Globus pallidus (tissue), 1 donor: ENCODE measurements around the gene NPY1R.

Experiments used
- DNase-seq: peaks from one replicate; pipeline ENCODE4 v3.0.0-alpha.2; 2015; ENCODE audit warnings: low spot score

NPY1R gene

DNA sequence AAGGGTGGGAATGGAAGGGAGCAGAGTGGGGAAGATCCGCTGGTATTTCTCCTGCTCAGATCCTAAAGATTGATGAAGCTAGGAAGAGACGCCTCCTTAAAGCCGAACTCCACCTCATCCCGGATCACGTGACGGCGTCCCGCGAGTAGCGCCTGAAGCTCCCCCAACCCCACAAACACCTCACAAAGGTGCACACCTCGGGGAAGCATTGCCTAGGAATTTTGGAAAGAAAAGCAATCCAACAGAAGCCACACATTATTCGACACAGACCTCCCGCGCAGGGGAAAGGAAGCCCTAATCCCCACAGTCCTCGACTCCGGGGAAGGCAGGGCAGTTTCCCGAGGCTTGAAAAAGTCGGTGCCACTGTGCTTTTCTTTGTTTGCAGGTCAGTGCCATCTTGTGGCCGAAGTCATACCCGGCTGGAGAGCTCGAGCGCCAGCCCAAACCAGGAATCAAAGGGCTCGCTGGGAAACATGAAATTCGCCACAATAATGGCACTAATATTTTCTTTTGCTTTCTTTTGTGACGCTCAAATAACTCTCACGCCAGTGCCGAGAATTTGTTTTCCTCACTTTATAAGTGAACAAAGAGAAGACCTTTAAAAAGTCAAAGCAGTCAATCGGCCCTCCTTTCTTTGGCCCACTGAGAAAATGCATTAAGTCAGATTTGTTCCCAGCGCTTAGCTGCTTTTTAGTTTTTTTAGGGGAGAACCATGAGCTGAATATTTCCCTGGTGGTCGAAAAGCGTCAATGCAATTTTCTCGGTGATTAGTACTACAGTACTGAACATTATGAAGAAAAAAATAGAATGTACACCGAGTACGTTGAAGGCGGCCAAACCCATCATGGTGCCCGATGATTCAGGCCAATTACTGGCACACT, at the start of gene NPY1R:
NPY1R (minus strand) TSS at position 71 of the 881 bp plus-strand sequence. CDS start 6,042 bp downstream, outside the sequence.
- peak; percentile 80 for DNase-seq

DNA sequence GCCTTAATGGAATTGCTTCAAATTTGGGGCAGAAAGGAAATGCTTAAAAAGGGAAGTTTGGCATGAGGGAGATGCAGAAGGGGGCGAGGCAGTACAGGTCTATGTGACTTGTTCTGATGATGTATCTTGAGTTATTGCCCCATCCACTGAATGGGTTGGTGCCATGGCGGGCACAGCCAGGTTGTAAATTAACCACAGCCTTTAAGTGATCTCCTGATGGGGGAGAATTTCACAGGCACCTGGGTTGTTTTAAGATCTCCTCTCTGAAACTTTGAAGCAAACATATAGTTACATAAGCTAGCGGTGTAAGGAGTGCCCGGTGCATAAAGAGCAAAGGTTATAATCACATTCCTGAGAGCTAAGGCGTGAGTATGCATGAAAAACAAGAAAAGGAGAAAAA, 48.3 kb upstream of the NPY1R start:
- DNase-seq, result no peak

DNA sequence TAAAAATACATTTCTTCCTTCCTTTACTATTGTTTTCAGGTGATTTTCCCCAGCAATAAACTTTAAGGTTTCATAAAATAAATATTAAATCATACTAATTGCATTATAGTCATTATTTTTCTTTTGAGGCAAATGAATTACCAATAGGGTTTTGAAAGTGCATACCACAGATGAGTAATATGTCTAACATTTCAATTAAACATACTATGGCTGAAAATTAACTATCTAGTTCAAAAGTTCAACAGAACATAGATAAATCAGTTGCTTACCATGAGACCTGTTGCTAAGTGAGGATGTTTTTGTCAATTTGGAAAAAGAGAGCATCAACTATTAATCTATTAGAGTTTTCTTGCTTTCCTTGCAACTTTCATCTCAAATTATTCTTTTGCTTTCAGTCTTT, 46.3 kb upstream of the NPY1R start:
- no peak for DNase-seq

DNA sequence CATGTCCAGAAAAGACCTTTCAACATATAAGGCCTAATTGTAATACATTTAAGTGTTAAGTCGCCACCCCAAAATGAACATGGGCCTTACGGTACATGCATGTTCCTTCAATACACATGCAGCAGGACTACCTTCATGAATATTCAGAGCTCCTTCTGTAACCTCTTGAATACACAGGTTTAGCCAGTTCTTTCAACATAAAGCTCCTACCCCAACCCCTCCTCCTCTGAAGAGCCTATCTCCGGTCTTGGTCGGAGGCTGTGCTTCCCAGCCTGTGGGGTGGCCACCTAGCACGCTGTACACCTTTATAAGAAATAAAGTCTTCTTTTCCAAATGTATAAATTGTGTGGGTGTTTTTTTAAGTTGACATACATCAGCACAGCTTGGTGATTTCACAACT, 39.6 kb upstream of the NPY1R start:
- DNase-seq, result no peak

DNA sequence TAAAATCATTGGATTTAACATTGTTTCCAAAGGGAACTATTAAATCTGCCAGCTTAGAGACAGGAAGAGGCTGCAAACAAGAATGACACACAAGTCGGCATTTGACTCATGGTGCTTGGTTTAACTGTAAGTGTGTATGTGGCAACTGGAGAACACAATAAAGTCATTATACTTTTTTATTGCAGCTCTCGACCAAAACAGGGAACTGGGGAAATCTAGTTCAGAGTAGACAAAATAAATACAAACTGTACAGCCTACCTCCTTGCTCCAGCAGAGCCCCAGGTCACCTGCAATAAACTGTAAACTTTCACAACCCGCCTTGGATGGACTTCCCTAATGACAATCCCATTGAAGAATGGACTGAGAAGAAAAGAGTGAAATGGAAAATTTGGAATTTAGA, 35.3 kb upstream of the NPY1R start:
- no peak for DNase-seq

DNA sequence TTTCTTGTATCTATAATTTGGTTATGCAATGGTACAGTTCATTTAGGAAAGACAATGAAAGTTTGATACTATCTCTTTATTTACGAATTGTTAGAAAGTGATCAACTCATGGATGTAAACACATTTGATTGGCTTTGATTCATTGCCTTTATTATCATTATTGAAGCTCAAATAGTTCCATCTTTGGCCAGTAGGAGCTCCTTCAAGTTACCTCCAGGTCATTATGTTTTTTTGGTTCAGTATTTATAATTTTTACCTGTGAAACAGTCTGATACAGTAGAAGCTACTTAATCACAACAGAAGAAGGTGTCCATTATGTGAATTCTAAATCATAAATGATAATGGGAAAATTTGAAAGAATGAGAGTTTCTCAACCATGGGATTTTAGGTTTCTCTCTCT, 23.7 kb upstream of the NPY1R start:
- DNase-seq, result no peak

DNA sequence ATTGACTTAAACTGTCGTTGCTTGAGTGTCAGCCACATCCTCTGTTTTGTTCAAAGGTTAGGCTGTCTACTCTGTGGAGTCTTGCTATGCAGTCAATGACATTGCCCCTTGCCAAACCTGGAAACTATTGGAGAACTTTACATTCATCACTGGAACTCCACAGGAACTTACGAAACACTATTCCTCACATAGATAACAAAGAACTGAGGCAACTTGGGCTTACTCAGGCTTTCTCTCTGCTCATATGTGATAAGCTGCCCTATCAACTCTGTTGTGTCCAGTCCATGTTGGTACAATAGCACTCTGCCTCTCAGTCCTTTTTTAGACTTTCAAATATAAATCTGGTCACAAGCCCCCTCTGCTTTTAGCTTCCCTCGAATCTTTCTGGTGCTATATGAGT, 20.7 kb upstream of the NPY1R start:
- no peak for DNase-seq

DNA sequence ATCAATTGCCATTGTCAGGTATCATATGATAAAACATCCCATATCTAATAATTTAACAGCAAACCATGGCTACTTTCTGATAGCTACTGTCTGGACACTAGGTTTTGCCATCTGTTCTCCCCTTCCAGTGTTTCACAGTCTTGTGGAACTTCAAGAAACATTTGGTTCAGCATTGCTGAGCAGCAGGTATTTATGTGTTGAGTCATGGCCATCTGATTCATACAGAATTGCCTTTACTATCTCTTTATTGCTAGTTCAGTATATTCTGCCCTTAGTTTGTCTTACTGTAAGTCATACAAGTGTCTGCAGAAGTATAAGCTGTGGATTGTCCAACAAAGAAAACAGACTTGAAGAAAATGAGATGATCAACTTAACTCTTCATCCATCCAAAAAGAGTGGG, 18.3 kb upstream of the NPY1R start:
- no peak for DNase-seq

DNA sequence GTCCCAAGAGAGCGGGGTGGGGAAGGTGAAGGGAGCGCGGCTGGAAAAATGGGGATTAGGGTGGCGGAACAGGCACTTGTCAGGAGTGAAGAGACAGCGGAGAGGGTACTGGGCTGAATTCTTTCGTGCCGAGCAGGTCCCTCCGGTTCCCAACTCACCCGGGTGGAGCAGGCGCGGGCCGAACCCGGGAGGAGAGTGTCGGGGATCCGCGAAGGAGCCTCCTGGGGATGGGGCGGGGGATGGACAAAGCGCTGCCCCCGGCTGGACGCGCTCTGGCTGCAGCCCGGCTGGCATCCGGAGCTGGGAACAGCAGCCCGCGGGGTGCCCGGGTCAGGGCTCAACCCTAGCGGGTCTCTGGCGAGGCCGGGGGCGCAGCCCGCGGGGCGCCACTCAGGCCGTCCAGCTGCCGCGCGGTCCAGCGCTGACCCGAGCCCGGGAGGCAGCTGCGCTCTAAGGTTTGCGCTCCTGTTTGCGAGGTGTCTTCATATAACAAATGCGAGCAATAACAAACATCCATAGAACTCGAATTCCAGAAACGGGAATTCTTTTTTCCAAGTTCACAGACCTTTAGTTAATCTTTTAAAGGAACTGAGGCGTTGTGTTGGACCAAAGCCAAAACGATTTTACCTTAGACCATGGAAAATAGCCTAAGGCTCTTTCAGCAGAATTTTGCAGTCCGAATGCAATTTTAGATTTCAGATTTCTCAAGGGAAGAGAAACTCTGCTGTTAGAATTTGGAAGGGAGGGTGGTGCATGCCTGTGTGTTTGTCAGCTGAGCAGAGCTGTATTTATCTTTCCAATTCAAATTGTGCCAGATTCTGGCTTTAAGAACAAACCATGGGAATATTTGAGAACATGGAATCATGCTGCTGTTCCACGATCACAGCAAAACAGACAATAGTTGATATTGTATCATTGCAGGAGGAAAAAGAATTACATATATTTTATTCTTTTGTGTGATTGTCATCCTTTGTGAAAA, 12.0 kb upstream of the NPY1R start:
- DNase-seq, result no peak

DNA sequence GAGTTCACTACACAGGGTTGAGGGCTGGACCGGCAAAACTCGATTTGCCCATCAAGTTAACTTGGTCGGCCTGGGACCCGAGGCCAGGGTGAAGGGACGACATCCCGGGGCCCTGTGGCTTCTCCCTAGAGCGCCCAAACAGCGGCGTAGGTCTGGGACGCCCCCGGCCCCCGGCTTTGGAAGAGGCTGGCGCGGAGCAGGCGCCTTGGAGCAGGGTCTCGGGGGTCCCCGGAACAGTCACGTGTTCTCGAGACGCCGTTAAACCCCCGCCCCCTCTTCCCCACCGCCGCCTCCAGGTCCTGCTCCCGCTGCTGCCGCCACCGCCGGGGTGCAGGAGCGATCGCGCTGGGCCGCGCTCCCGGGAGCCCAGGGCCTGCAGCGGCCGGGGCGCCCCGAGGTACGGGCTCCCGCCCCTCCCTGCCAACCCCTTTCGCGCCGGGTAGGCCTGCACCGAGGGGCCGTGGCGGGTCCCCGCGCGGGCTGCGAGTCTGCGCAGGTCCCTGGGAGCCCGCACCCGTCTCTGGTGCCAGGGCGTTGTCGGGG, 11.3 kb upstream of the NPY1R start, which contains the start of gene NPY5R:
NPY5R (plus strand) TSS at position 289 of the 543 bp plus-strand sequence. CDS start 6,382 bp downstream, outside the sequence.
- DNase-seq, result no peak

DNA sequence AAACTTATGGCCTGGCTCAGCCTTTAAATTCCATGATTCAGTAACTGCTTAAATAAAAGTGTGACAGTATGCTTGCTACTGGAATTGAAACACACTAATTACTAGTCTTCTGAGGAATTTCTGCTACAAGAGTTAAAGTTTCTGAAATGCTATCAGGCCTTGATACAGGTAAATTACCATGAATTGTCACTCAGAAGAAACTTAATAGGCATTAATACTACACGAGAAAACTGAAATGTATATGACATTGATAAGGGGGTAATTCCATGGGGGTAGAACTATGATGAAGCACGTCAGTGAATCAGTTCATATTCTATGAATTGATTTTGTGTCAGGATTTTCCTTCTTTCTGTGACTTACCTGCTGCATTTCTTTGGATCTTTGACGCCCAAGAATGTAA, 3.0 kb upstream of the NPY1R start:
- DNase-seq, result no peak

DNA sequence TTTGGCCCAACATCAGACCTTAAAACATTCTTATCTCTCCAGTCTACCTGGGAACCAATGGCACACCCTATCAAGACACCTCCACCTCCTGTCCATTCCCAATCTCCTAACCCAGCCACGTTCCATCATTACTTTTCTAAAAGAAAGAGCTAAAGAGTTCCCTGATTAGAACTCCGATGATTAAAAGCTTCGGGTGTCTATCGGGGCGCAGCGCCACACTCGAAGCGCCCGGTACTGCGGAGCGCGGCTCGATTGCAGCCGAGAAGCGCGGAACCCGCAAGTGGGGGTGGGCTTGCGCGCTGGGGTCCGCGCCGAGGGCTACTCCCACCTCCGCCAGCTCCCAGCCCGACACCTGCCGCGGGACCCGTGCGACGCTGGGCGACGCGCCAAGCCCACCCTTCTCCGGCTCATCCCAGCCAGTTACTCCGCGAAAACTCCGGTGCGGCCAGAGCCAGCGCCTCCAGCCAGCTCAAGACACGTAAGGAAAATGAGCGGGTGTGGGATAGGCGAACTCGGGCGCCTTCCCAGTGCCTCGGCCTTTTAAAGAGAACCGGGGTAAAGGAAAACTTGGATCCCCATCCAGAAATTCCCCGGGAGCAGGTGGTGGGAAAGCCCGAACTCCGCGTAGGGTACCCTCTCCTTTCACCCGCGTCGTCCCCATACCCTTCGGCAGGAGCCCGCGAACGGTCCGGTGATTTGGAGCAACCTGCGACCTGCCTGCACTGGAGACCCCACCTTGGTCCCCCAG, 593 bp downstream of the NPY1R start:
- DNase-seq, result no peak

DNA sequence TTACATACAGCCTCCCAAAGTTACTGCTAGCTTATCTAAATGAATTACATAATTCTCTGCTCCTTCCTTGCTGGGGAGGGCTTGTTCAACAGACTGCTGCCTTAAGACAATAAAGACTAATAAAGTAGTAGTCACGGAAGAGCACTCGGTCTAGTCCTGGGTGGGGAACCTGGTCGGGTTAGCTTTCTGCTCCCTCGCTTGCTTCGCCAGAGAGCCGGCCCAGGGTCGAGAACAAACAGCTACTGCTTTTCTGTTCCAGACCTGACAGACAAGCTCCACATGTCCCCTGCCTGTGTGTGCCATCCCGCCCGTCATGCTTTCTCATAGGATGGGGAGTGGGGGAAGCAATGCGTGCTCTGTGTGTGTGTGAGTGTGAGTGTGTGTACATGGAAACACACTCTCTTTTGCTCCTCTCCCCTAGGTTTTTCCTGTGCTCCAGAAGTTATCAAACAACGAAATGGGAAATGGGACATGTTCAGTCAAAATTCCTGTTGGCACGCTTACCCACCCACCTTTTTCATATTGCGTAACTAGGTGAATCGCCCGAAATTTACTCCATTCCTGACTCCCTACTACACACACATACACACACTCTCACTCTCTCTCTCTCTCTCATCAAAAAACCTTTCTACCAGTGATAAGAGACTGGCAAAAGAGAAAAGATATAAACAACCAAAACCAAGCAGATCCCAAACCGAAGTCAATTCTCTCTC, 1.3 kb downstream of the NPY1R start:
- no peak for DNase-seq

DNA sequence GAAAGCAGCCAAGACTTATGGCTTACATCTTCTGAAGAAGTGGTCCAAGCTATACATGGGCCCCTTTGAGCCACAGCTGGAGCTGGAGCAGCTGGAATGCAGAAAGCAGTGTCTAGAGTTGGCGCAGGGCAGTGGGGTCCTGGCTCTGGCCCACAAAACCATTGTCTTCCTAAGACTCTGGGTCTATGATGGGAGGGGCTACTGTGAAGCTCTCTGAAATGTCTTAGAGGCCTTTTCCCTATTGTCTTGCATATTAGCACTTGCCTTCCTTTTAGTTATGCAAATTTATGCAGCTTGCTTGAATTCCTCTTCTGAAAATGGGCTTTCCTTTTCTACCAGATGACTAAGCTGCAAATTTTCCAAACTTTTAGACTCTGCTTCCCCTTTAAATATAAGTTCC, 15.3 kb downstream of the NPY1R start:
- DNase-seq, result no peak

DNA sequence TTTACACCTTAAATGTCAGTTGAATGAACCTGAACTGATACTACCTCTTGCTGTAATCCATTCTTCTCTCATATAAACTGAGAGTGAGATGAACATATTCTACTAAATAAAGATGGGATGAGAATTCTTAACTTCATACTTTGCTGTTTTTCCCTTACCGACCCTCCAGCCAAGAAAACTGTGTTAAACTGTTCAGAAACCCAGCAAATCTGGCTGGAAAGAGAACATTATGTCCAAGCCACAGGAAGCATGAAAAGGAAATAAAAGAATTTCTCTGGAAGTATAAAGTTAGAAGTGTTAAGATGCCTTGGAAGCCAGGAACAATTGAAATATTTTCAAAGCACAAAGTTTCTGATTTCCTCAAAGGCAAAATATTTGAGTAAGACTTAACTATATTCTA, 22.9 kb downstream of the NPY1R start:
- DNase-seq, result no peak

DNA sequence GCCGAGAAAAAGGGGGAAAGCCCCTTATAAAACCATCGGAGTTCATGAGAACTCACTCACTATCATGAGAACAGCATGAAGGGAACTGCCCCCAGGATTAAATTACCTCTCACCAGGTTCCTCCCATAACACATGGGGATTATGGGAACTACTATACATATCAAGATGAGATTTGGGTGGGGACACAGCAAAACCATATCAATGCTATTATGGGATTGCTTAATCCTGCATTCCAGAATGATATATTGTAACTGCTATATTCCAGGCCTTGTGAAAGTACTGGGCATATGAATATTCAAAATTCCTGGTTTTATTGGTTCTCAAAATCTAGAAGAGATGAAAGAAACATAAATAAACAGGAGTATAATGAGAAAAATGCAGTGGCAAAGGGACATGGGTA, 29.3 kb downstream of the NPY1R start:
- no peak for DNase-seq

DNA sequence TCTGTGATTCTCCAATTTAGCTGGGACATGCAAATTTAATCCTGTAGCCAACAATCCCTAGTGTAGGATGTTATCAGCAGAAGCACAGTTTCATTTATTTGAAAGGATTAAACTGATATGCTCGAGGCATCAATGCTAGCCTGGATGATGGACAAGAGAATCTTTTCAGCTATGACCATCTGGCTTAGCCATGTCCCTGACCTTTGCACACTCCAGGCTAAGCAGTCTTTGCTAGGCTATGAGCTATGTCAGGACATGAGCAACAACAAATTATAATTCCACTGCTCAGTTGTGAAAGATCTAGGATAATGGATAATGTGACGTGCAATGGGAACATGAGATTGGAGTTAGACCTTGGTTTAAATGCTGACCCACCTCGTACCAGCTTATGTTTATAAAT, 32.0 kb downstream of the NPY1R start:
- DNase-seq, result no peak

DNA sequence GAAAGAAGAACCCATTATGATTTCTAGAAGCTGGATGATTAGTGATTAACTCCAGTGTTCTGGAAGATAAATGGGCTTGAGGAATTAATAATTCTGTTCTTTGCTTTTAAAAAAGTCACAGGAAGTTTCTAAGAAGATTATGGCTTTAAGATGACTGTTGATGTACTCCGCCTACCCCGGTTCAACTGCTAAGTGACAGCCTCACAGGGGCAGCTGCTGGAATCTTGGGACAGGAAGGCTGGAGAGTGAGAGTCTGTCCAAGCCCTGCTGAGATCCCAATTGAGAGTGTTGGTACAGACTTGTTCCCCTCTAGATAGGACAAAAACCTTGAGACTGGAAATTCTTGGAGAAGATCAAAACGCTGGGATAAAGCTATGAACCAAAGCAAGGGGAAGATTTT, 37.3 kb downstream of the NPY1R start:
- no peak for DNase-seq

DNA sequence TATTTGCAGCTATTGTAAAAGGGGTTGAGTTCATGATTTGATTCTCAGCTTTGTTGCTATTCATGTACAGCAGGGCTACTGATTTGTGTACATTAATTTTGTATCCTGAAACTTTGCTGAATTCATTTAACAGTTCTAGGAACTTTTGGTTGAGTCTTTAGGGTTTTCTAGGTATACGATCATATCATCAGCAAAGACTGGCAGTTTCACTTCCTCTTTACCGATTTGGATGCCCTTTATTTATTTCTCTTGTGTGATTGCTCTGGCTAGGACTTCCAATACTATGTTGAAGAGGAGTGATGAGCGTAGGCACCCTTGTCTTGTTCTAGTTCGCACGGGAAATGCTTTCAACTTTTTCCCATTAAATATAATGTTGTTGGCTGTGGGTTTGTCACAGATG, 48.1 kb downstream of the NPY1R start:
- no peak for DNase-seq

DNA sequence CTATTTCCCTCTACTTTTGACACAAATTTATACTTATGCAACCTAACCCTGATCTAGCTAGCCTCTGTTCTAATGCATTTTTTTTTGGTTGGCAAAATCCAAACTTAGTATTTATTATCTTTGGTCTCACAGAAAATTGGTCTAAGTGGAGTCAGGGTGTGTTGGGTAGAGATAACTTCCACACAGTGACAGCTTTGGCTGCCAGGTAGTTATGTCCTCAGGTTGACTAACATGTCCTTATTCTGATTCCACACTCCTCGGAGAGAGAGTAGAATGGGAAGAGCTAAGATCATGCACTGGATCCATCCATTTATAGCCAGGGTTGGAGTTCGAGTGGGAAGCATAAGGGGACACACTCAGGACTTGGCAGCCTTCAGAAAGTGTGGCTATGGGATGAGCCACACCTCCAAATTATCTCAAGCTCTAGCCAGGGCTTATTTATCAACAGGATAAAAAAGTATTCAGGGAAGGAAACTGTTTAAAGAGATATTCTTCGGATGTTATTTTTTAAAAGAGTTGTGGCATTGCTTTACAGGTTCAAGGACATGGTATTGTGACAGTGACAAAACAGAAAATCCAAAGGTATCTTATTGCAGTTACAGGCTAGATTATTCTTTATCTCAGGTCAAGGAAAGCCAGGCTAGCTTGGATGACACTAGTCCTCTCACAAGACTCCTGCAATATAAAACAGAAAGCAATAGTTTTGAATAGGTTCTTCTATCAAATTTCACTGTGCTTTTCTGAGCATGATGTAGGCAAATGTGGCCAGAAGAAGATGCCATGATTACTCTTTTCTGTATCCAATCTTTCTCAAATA, 51.5 kb downstream of the NPY1R start:
- DNase-seq, result no peak
